ENCODE results near the gene RAET1E. TPM values are rescaled to one million over a fixed set of nuclear protein-coding genes. Genes with fewer than 3 reads are reported as not detected.

RAET1E gene
- total and polyA plus RNA-seq, 7 donors, result 0.04 to 17.2 (median 3.1) TPM

DNA sequence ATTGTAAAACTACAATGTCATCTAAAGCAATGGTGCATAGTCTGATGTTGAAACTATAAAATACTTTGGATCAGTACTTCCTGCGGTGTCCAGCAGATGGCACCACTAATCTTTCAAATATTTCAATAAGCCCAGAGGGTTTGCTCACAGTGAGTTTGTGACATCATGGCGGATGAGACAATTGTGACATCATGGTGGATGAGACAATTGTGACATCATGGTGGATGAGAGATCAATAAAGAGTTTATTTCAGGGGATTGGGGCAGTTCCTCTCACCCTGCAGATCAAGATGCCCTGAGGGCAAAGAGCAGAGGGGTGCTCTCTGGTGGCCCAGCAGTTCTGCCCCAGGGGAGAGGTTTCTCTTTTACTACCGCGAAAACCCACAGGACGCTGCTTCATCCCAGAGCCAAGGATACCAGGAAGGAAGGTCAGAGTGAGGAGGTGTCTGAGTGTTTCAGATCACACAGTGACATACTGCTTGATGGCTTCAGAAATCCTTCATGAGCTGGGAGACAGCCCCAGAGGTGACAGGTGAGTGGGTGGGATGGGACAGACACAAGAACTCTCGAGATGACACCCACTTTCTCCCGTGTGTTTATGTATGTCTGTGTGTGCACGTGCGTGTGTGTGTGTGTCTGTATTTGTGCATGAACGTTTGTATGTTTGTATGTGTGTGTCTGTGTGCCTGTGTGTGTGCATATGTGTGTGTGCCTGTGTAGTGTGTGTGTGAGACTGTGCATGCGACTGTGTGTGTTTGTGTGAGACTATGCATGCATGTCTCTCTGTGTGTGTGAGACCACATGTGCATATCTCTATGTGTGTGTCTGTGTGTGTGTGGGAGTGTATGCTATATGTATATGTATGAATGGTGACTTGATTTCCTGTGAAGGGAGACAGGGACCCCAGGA is 36.6 kb upstream of the RAET1E start:
- ATAC-seq (peak; percentile 71 to 83 (median 75)), DNase-seq (peak in 1 of 2 donors; percentile 38)
- TF ChIP-seq, protein P1, sequence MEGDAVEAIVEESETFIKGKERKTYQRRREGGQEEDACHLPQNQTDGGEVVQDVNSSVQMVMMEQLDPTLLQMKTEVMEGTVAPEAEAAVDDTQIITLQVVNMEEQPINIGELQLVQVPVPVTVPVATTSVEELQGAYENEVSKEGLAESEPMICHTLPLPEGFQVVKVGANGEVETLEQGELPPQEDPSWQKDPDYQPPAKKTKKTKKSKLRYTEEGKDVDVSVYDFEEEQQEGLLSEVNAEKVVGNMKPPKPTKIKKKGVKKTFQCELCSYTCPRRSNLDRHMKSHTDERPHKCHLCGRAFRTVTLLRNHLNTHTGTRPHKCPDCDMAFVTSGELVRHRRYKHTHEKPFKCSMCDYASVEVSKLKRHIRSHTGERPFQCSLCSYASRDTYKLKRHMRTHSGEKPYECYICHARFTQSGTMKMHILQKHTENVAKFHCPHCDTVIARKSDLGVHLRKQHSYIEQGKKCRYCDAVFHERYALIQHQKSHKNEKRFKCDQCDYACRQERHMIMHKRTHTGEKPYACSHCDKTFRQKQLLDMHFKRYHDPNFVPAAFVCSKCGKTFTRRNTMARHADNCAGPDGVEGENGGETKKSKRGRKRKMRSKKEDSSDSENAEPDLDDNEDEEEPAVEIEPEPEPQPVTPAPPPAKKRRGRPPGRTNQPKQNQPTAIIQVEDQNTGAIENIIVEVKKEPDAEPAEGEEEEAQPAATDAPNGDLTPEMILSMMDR (IDR thresholded peaks at IDR 0.05), result peak; percentile 90
- Histone ChIP-seq H3K36me3 (ENCODE audit: insufficient read depth in 1 of 2, low read depth in 1 of 2) (no peaks in the 10 kb centered on the region), H3K4me3 (no peak overlapping the region), H3K4me1 (no peaks in the 10 kb centered on the region), H3K27ac (no peak overlapping the region), H3K9me3 (no peaks in the 10 kb centered on the region), H3K27me3 (ENCODE audit: insufficient read depth in 3 of 3, low read length in 2 of 3) (peaks cover 7 to 60% (median 26%) of the 10 kb centered on the region in 3 donors)
- intact Hi-C loops (cut with DNase I), result loop anchor here (1.0 to 5.0 kb wide), 4 partner anchors 82 to 883 kb away; no protein-coding TSS in a partner anchor
- 32 to 37% (median 36%) methylated on average over 11 of the region's 11 CpGs for WGBS, 3 donors

DNA sequence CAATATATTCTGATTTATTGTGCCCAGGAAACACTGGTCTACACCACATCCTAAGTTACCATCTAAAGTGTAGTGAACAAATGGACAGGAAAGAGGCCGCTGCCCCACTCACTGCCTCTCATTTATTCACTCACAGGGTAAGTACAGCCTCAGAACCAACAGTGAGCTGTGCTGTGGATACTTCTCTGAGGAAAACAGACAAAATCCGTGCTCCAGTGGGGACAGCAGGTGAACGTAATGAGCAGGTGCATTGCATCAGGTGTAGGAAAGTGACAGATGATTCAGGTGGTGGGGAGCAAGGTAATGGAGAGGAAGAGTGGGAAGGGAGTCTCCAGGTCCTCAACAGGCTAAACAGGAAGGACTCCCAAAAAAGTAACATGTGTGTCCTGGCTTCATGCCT is 35.5 kb upstream of the RAET1E start:
- TF ChIP-seq, protein P1 (IDR thresholded peaks at IDR 0.05), result no peak
- ATAC-seq, result no peak
- Histone ChIP-seq H3K27me3 (ENCODE audit: insufficient read depth in 3 of 3, low read length in 2 of 3) (peaks cover 7 to 59% (median 18%) of the 10 kb centered on the region in 3 donors), H3K36me3 (ENCODE audit: insufficient read depth in 1 of 2, low read depth in 1 of 2) (no peaks in the 10 kb centered on the region), H3K4me1 (no peaks in the 10 kb centered on the region), H3K9me3 (no peaks in the 10 kb centered on the region), H3K27ac (no peak overlapping the region), H3K4me3 (no peak overlapping the region)
- 38 to 42% (median 41%) methylated on average over 3 of the region's 3 CpGs for WGBS, 3 donors
- DNase-seq, result no peak
- intact Hi-C loops (cut with DNase I), result loop anchor here in 1 of 2 donors (5.0 kb wide), 1 partner anchor 884 kb away; no protein-coding TSS in a partner anchor

DNA sequence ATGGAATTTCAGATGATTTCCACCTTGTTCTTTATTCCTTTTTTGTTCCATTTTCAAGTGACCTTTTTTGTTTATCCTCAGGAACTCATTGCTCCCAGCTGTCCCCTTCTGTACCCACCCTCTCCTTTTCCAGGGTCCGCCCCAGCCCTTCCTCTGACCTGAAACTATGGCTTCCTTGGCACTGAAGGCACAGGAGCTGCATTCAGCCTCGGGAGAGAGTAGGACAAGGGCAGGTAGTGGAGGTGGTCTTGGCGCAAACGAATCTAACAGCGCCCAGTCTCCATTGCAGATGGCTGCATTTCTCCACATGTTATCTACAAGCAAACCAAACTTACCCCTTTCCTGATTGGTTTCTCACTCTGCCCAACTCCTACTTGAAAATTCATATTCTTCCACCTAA is 35.1 kb upstream of the RAET1E start:
- intact Hi-C loops (cut with DNase I), result loop anchor here in 1 of 2 donors (5.0 kb wide), 1 partner anchor 884 kb away; no protein-coding TSS in a partner anchor
- Histone ChIP-seq H3K27me3 (ENCODE audit: insufficient read depth in 3 of 3, low read length in 2 of 3) (peaks cover 7 to 55% (median 14%) of the 10 kb centered on the region in 3 donors), H3K27ac (no peak overlapping the region), H3K9me3 (no peaks in the 10 kb centered on the region), H3K4me1 (no peaks in the 10 kb centered on the region), H3K4me3 (no peak overlapping the region), H3K36me3 (ENCODE audit: insufficient read depth in 1 of 2, low read depth in 1 of 2) (no peaks in the 10 kb centered on the region)
- WGBS, 3 donors, result 43 to 66% (median 63%) methylated on average over 5 of the region's 5 CpGs
- ATAC-seq, result no peak
- no peak for DNase-seq
- TF ChIP-seq, protein P1 (IDR thresholded peaks at IDR 0.05), result no peak

DNA sequence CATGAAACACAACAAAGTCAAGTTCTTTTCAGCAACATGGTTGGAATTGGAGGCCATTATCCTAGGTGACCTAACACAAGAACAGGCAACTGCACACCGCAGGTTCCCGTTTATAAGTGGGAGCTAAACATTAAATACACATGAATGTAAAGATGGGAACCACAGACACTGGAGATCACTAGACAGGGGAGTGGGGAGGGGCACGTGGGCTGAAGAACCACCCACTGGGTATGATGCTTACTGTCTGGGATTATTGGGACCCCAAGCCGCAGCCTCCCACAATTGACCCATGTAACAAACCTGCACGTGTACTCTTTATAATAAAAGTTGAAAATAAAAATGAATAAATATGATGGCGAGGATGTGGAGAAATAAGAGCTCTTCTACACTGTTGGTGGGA is 33.6 kb upstream of the RAET1E start:
- peaks cover 7 to 41% (median 9%) of the 10 kb centered on the region in 3 donors for H3K27me3 ChIP-seq (ENCODE audit: insufficient read depth in 3 of 3, low read length in 2 of 3)
- H3K9me3 ChIP-seq, result no peaks in the 10 kb centered on the region
- TF ChIP-seq, protein P1 (IDR thresholded peaks at IDR 0.05), result no peak
- H3K4me1 ChIP-seq, result no peaks in the 10 kb centered on the region
- DNase-seq, result no peak
- intact Hi-C loops (cut with DNase I), result loop anchor here in 1 of 2 donors (5.0 kb wide), 1 partner anchor 886 kb away; no protein-coding TSS in a partner anchor
- H3K27ac ChIP-seq, result no peak overlapping the region
- no peak for ATAC-seq
- 75 to 84% (median 84%) methylated on average over 6 of the region's 6 CpGs for WGBS, 3 donors
- H3K36me3 ChIP-seq (ENCODE audit: insufficient read depth in 1 of 2, low read depth in 1 of 2), result no peaks in the 10 kb centered on the region
- H3K4me3 ChIP-seq, result no peak overlapping the region
